ENCODE measurements around the gene ZNF248. TPM values are rescaled to one million over a fixed set of nuclear protein-coding genes. Genes with fewer than 3 reads are reported as not detected.

The ZNF248 gene
- total RNA-seq, 1 donor from 2014 or later, result 0.75 TPM

DNA sequence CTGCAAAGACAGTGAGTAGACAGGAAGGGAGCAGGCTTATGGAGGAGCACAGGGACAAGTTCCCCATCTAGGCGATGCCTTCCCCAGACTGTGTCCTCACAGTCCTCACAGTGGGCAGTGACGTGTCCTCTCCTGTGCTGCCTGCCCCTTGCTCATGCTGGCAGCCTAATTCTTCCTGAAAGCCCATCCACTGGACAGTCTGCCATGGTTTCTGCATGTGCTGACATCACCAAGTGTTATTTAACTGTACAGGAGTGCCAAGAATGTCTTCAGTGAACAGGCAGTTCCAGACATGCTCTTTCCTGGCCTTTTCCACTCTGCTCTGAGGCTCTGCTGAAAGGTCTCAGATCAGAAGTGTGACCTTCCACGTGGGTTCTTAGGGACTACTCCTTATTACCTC, 54.1 kb downstream of the ZNF248 start:
- H4K20me1 ChIP-seq (ENCODE audit: insufficient read depth, low read length), result no peaks in the 10 kb centered on the region
- Mint-ChIP-seq H3K27me3 (ENCODE audit: low read depth, unreplicated experiment) (no peaks in the 10 kb centered on the region), H3K4me3 (ENCODE audit: unreplicated experiment) (no peak overlapping the region), H3K4me1 (ENCODE audit: low read depth, unreplicated experiment) (no peaks in the 10 kb centered on the region), H3K27ac (ENCODE audit: unreplicated experiment) (no peak overlapping the region), H3K36me3 (ENCODE audit: low read depth, unreplicated experiment) (no peaks in the 10 kb centered on the region), H3K9me3 (ENCODE audit: unreplicated experiment) (peaks cover 7% of the 10 kb centered on the region)
- peaks cover 4% of the 10 kb centered on the region for H3K9me3 ChIP-seq (ENCODE audit: insufficient read depth, low read depth, low read length)
- DNase-seq (ENCODE audit: low read depth), result no peak
- H3K4me3 ChIP-seq (ENCODE audit: insufficient read depth, low read depth, low read length), result no peak overlapping the region
- no peak overlapping the region for H3K27ac ChIP-seq (ENCODE audit: low read depth, low read length)
- no peak overlapping the region for H3K4me2 ChIP-seq (ENCODE audit: low read length)
- H3K27me3 ChIP-seq (ENCODE audit: insufficient read depth, low read length), result no peaks in the 10 kb centered on the region
- H2AFZ ChIP-seq (ENCODE audit: low read depth, low read length), result no peak overlapping the region
- FAIRE-seq, result no peak
- H3K4me1 ChIP-seq (ENCODE audit: insufficient read depth, low read length), result no peaks in the 10 kb centered on the region
- no peak overlapping the region for H3K9ac ChIP-seq (ENCODE audit: low read length)
- H3K79me2 ChIP-seq (ENCODE audit: insufficient read depth, low read length), result no peaks in the 10 kb centered on the region
- TF ChIP-seq EZH2 (IDR thresholded peaks at IDR 0.05; ENCODE audit: insufficient read depth, low read length), result no peak
- TF ChIP-seq, protein P1, sequence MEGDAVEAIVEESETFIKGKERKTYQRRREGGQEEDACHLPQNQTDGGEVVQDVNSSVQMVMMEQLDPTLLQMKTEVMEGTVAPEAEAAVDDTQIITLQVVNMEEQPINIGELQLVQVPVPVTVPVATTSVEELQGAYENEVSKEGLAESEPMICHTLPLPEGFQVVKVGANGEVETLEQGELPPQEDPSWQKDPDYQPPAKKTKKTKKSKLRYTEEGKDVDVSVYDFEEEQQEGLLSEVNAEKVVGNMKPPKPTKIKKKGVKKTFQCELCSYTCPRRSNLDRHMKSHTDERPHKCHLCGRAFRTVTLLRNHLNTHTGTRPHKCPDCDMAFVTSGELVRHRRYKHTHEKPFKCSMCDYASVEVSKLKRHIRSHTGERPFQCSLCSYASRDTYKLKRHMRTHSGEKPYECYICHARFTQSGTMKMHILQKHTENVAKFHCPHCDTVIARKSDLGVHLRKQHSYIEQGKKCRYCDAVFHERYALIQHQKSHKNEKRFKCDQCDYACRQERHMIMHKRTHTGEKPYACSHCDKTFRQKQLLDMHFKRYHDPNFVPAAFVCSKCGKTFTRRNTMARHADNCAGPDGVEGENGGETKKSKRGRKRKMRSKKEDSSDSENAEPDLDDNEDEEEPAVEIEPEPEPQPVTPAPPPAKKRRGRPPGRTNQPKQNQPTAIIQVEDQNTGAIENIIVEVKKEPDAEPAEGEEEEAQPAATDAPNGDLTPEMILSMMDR (IDR thresholded peaks at IDR 0.05; ENCODE audit: insufficient read depth, low read depth, low read length), result no peak
- no peaks in the 10 kb centered on the region for H3K36me3 ChIP-seq (ENCODE audit: insufficient read depth, low read length)

DNA sequence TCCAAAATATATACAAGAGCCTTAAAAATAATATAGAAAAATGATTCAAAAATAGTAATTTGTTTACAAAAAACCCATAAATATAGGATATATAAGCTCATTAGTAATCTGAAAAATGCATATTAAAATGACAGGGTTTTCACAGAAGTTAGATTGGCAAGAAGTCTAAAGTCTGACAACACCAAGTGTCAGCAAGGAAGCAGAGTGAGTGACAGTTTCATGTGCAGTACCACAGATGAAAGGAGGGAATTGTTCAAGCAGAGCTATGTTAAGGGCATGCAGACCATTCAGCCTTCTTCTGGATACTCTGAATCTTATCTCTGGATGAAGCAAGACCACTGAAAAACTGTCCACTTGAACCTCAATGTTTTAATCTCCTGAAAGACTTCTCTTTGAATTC, 55.9 kb downstream of the ZNF248 start:
- Histone ChIP-seq H3K9me3 (ENCODE audit: insufficient read depth, low read depth, low read length) (peaks cover 4% of the 10 kb centered on the region), H4K20me1 (ENCODE audit: insufficient read depth, low read length) (no peaks in the 10 kb centered on the region), H3K4me3 (ENCODE audit: insufficient read depth, low read depth, low read length) (no peak overlapping the region), H3K4me1 (ENCODE audit: insufficient read depth, low read length) (no peaks in the 10 kb centered on the region), H3K9ac (ENCODE audit: low read length) (no peak overlapping the region), H3K36me3 (ENCODE audit: insufficient read depth, low read length) (no peaks in the 10 kb centered on the region), H3K27me3 (ENCODE audit: insufficient read depth, low read length) (no peaks in the 10 kb centered on the region), H3K79me2 (ENCODE audit: insufficient read depth, low read length) (no peaks in the 10 kb centered on the region), H2AFZ (ENCODE audit: low read depth, low read length) (no peak overlapping the region), H3K27ac (ENCODE audit: low read depth, low read length) (no peak overlapping the region), H3K4me2 (ENCODE audit: low read length) (no peak overlapping the region)
- no peak for FAIRE-seq
- Mint-ChIP-seq H3K27me3 (ENCODE audit: low read depth, unreplicated experiment) (no peaks in the 10 kb centered on the region), H3K4me1 (ENCODE audit: low read depth, unreplicated experiment) (no peaks in the 10 kb centered on the region), H3K4me3 (ENCODE audit: unreplicated experiment) (no peak overlapping the region), H3K36me3 (ENCODE audit: low read depth, unreplicated experiment) (no peaks in the 10 kb centered on the region), H3K9me3 (ENCODE audit: unreplicated experiment) (peaks cover 7% of the 10 kb centered on the region), H3K27ac (ENCODE audit: unreplicated experiment) (no peak overlapping the region)
- DNase-seq (ENCODE audit: low read depth), result no peak
- no peak for TF ChIP-seq EZH2 (IDR thresholded peaks at IDR 0.05; ENCODE audit: insufficient read depth, low read length)
- TF ChIP-seq, protein P1 (IDR thresholded peaks at IDR 0.05; ENCODE audit: insufficient read depth, low read depth, low read length), result no peak

DNA sequence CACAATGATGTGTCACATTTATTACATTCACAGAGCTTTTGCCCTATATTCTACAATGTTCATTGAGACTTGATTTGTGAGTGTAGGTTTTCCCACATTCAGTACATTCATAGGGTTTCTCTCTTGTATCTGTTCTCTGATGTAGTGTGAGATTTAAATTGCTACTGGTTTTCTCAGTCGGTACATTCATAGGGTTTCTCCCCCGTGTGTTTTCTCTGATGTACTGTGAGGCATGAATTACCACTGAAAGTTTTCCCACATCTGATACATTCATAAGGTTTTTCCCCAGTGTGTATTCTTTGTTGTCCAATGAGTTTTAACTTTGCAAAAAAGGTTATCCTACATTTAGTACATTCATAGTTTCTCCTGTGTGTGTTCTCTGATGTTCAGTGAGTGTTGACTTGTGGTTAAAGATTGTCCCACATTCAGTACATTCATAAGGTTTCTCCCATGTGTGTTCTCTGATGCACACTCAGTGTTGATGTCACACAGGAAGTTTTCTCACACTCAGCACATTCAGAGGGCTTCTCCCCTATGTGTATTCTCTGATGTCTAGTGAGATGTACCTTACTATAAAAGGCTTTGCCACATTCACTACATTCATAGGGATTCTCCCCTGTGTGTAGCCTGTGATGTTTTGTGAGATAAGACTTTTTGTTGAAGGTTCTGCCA, 63.0 kb downstream of the ZNF248 start:
- no peaks in the 10 kb centered on the region for H3K27me3 ChIP-seq (ENCODE audit: insufficient read depth, low read length)
- FAIRE-seq (no peak), DNase-seq (ENCODE audit: low read depth) (no peak)
- no peak overlapping the region for H3K9ac ChIP-seq (ENCODE audit: low read length)
- H3K27ac ChIP-seq (ENCODE audit: low read depth, low read length), result no peak overlapping the region
- H3K36me3 ChIP-seq (ENCODE audit: insufficient read depth, low read length), result no peaks in the 10 kb centered on the region
- H3K4me3 ChIP-seq (ENCODE audit: insufficient read depth, low read depth, low read length), result no peak overlapping the region
- H3K4me1 Mint-ChIP-seq (ENCODE audit: low read depth, unreplicated experiment), result no peaks in the 10 kb centered on the region
- TF ChIP-seq, protein P1 (IDR thresholded peaks at IDR 0.05; ENCODE audit: insufficient read depth, low read depth, low read length), result no peak
- TF ChIP-seq EZH2 (IDR thresholded peaks at IDR 0.05; ENCODE audit: insufficient read depth, low read length), result no peak
- no peaks in the 10 kb centered on the region for H3K27me3 Mint-ChIP-seq (ENCODE audit: low read depth, unreplicated experiment)
- H3K36me3 Mint-ChIP-seq (ENCODE audit: low read depth, unreplicated experiment), result no peaks in the 10 kb centered on the region
- H3K9me3 Mint-ChIP-seq (ENCODE audit: unreplicated experiment), result peaks cover 2% of the 10 kb centered on the region
- peaks cover 6% of the 10 kb centered on the region for H3K9me3 ChIP-seq (ENCODE audit: insufficient read depth, low read depth, low read length)
- no peak overlapping the region for H3K4me2 ChIP-seq (ENCODE audit: low read length)
- no peak overlapping the region for H3K27ac Mint-ChIP-seq (ENCODE audit: unreplicated experiment)
- H3K4me1 ChIP-seq (ENCODE audit: insufficient read depth, low read length), result no peaks in the 10 kb centered on the region
- no peak overlapping the region for H2AFZ ChIP-seq (ENCODE audit: low read depth, low read length)
- no peak overlapping the region for H3K4me3 Mint-ChIP-seq (ENCODE audit: unreplicated experiment)
- H4K20me1 ChIP-seq (ENCODE audit: insufficient read depth, low read length), result no peaks in the 10 kb centered on the region
- H3K79me2 ChIP-seq (ENCODE audit: insufficient read depth, low read length), result no peaks in the 10 kb centered on the region

All from astrocyte (in vitro differentiated cells and primary cell).